HG03558 (cell line): ENCODE measurements around the gene LILRA2.
"Not testable (repeated sequence)": the region's sequence is repeated elsewhere in the genome, so short reads cannot be mapped to it uniquely, and the experiment has no call there.

Source experiments
- ATAC-seq: cut with Tn5 transposase; IDR thresholded peaks from one replicate; pipeline ENCODE4 v1.9.1; 2021; ENCODE audit warnings: moderate number of reproducible peaks; ENCODE audit not compliant: unreplicated experiment; ENCODE audit errors: extremely low read depth

Gene LILRA2

DNA sequence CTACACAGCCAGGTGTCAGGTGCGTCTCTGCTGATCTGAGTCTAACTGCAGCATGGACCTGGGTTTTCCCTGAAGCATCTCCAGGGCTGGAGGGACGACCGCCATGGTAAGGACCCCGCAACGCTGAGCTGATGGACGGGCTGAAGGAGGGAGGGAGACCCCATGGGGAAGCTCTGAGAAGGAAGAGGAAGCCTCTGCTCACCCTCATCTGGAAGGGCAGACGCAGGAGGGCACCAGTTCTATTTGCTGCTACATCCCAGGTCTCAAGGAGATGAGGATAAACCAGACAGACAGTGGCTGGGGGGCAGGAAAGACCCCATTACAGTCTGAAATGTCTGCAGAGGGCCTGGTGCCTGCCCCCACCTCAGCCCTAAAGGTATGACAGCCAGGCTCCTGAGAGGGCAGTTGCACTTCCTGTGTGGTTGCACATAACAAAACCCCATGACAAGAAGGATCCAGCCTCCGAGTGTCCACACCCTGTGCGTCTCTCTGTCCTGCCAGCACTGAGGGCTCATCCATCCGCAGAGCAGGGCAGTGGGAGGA is at the start of gene LILRA2:
Gene LILRA2 (plus strand): TSS at position 461 of the 543 bp plus-strand sequence. CDS start 89 bp downstream, outside the sequence.
- no peak for ATAC-seq

DNA sequence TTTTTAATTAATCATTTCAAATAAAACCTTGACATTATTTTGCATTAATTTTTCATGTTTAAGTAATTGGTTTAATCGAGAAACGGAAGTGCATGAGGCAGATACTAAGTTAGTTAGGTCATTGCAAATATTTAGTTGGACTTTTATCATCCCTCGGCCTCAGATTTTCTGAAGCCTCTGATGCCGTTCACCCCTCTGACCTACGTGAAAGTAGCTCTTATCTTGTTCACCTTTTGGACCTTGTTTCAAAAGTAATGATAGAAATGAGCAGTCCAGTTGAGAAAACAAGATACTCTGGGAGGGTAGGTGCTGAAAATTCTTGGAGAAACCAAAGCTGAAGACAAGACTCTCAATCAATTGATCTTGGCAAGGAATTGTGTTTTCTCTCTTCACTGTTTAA is 48.0 kb upstream of the LILRA2 start:
- no peak for ATAC-seq

DNA sequence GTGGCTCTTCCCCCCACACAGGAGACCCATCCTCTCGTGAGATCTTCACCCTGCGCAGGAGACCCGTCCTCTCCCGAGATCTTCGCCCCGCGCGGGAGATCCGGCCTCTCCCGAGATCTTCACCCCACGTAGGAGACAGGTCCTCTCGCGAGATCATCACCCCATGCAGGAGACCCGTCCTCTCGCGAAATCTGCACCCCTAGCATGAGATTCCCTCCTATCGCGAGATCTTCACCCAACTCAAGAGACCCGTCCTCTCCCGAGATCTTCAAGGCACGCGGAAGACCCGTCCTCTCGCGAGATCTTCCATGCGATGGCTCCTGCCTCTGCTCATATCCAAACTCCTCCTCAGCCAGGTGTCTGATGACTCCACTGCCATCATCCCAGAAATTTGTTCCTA is 46.6 kb upstream of the LILRA2 start:
- ATAC-seq, result no peak

DNA sequence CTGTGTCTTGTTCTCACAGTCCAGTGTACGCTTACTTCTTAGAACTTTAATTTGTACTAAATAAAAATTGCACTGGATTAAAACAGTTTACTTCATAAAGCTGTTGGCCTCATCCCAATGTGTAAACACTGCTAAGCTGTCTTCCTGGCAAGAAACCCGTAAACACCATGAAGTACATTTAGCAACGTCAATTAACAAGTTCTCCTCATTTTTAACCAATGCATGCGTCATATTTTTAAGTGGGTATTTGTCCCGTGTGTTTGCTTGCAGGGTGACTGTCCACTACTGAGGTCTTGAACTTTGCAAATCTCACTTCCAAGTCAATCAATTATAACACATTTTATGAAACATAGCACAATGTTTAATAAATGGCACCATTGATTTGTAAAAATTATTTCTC is 42.7 kb upstream of the LILRA2 start:
- no peak for ATAC-seq

DNA sequence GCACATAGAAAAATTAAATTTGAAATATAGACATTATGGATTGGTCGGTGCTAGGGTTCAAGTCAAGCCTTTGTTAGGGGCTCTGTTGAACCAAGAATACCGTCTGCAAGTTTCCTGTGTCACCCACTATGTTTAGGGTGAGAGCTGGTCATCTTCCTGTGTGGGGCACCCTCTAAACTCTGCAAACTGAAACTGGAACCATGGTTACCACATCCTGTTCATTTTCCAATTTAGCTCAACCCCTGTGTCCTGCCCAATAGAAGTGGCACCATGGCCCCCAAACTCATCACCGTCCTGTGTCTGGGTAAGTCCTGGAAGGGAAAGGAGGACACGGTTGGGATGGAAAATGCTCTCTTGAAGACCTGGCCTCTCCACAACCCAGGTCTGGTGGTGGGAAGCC is 41.1 kb upstream of the LILRA2 start:
- ATAC-seq, result no peak

DNA sequence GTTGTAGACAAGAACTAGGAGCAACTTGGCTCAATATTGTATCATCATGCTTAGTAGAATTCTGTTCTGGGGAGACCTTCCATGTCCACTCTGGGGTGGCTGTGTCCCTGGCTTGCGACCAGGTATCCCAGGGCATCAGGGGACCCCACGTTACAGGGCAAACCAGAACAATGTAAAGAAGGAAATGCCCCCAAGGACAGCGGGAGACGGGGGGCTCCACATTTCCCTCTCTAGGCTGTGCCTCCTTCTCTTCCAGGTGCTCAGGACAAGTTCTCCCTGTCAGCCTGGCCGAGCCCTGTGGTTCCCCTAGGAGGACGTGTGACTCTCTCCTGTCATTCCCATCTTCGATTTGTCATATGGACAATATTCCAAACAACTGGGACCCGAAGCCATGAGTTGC is 40.1 kb upstream of the LILRA2 start:
- ATAC-seq, result no peak

DNA sequence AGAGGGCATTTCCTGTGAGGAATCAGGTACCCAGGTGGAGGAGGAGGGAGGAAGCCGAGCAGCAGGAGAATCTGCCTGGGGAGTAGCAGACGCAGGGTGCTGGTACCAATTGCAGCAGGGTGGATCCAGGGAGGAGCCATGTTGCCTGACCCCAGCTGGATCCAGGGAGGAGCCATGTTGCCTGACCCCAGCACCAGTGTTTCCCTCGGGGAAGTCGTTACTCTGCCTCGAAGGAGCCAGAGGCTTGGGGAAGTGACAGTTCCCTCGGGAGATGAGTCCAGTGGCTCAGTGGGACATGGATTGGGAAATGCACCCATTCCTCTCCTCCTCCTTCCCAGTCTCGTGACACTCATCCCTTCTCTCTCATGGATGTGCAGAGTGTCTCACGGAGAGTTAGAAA is 39.4 kb upstream of the LILRA2 start:
- no peak for ATAC-seq

DNA sequence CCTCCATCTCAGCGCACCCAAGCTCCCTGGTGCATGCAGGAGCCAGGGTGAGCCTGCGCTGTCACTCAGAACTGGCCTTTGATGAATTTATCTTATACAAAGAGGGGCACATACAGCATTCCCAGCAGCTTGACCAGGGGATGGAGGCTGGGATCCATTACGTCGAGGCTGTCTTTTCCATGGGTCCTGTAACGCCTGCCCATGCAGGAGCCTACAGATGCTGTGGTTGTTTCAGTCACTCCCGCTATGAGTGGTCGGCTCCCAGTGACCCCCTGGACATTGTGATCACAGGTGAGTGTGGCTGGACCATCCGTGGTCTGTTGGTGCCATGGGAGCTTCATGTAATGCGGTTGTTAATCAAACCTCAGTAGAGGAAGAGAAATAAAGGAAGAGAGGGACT is 38.0 kb upstream of the LILRA2 start:
- no peak for ATAC-seq

DNA sequence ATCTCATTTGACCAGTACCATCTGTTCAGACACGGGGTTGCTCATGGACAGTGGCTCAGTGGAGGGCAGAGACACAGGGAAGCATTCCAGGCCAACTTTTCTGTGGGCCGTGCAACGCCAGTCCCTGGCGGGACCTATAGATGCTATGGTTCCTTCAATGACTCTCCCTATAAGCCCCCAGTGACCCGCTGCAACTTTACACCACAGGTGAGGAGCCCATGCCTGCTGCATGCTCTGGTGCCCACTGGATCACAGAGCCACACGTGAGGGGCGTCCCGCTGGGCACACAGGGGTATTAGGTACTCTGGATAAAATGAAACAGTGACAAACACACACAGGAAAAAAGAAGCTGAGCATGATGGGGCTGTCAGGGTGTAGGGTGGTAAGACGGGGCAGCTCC is 36.6 kb upstream of the LILRA2 start:
- ATAC-seq, result no peak

DNA sequence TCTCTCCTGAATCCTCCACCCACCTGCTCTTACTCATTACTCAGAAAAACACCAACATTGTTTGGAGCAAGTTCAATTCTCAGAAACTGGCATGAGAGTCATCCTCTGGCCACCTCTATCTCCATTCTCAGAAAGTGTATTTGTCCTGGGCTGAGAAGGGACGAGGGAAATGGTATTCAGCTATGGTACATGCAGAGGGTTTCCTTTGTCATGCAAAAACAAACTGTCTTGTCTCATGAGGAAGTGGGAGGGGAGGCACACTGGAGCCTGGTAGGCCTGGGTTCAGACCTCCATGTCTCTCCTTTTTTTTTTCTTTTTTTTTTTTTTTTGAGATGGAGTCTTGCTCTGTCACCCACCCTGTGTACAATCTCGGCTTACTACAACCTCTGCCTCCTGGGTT is 31.9 kb upstream of the LILRA2 start:
- no peak for ATAC-seq

DNA sequence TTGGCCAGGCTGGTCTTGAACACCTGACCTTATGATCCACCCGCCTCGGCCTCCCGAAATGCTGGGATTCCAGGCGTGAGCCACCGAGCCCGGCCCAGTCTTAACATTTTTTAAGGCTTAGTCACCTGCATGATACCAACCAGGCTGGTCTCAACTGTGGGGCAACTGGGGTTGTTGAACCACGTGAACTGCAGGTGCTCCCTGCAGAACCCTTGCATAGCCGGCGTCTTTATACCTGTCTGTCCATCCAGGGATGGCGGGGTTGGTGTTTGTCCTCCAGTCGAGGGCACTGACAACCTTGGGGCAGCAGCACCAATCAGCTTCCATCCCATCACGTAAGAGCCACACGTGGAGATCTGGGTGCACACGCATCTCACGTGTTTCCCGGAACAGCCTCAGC is 24.8 kb upstream of the LILRA2 start:
- ATAC-seq, result no peak

DNA sequence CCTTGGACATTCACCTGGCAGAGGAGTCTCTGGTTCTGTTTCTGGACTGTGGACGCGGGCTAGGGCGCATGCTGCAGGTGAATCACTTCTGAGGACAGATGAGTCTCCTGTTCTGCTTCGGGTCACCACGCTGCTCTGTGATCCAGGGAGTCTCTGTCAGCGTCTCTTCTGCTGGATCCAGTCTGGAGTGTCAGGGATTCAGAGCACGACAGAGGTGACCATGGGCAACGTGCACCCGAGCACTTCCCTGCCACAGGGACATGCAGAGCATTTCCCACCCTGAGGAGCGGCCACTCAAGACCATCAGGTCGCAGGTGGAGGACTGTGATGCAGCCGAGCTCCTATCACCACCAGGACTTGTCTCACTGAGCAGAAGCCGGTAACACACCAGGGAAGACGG is 24.4 kb upstream of the LILRA2 start:
- no peak for ATAC-seq

DNA sequence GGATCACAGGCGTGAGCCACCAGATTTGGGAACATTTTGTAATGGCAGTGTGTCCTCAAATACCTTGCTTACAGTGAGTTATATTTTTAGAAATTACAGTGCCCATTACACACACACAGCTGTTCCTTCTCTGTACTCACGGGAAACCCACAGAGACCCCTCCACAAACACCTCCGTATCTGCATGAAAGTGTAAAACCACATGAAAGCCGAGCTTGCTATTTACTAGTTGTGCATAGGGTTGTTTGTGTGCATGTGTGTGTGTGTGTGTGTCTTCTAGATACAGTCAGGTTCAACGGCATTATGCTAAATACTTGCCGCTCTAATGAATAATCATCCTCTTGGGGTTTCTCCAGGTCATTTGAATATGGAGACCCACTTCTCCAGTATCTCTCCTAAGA is 22.3 kb upstream of the LILRA2 start:
- ATAC-seq, result no peak

DNA sequence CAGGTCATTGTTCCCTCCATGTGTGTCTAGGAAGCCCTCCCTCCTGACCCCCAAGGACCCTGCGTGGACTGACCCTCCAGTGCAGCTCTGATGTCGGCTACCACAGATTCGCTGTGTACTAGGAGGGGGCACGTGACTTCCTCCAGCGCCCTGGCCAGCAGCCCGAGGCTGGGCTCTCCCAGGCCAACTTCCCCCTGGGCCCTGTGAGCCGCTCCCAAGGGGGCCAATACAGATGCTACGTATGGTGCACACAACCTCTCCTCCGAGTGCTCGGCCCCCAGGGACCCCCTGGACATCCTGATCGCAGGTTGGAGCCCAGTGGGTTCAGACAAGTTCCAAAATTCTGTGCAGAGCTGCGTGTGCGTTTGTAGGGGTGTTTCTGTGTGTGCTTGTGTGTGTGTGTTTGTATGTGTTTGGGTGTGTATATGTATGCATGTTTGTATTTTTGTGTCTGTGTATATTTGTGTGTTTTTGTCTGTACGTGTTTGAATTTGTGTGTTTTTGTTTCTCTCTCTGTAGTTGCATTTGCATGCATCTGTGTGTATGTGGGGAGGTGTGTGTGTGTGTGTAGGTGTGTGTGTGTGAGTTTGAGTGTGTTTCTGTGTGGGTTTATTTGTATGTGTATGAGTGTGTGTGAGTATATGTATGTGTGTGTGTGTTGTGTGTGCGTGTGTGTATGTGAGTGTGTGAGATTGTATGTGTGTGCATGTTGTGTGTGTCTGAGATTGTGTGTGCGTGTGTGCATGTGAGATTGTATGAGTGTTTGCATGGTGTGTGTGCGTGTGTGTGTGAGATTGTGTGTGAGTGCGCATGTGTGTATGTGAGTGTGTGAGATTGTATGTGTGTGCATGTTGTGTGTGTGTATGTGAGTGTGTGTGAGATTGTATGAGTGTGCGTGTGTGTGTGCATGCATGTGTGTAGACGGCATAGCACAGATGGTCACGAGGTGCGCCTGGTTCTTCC is 21.4 kb upstream of the LILRA2 start:
- ATAC-seq, result no peak

DNA sequence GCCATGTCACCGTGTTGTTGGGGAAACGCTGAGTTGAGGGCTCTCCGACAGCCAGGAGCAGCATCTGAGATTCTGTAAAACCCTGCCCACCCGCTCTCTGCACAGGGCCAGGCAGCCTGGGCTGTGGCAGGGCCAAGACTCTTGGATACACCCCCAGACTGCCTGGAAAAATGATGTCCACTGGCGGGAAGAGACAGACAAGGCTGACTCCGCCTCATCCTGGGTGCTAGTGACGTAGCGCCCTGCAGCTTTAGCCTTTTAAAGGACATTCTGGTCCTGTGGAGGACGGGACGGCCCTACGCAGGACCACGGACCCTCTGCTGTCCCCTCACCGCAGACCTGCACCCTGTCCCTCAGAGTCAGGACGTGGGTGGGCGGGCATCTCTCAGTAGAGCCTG is 20.7 kb upstream of the LILRA2 start:
- ATAC-seq, result no peak

DNA sequence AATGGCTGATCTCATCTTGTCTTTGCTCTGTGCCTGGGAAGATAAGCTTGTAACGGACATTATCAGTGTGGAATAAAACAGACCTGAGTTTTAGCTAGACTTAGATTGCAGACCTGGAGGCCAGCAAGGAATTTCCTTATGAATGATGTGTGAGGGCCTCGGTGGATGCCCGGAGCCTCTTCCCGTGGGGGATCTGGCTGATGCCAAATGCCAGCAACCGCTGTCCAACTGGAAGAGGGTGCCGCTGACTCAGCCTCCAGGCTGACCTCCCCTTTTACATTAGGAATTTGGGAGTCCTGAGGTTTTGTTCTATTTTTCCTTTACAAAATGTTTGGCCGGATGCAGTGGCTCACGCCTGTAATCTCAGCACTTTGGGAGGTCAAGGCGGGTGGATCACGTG is 19.6 kb upstream of the LILRA2 start:
- no peak for ATAC-seq

DNA sequence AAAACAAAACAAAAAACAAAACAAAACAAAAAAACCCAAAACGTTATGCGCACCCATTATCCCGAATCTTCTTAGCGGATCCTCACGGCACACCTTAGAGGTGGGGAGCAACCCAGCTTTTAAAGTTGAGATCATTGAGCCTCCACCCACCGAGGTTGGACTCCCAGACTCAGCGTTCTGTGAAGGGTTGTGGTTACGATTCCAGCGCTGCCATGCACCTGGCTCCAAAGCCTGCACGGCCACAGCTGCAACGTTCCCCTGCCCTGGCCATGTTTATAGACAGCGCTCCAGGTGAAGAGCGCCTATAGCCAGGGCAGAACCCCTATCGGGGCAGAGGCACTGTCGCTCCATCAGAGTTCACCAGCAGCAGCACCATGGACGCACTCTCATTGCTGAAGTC is 18.7 kb upstream of the LILRA2 start:
- ATAC-seq, result no peak

DNA sequence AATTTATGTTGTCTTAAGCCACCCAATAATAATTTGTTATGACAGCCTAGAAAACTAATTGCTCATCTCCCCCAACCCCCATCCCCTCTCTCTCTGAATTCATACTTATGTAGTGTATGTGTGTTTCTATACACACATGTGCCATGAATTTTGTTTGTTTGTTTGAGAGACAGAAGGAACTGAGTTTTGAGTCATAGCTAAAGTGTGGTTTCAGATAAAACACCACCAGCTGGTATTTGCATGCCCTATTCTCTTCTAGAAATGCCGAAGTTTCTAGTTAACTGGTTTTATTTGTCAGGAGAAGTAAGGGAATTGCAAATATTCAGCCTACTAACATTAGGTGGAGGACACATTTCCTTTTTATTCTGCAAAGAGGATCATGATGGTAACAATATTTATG is 17.4 kb upstream of the LILRA2 start:
- ATAC-seq, result no peak

DNA sequence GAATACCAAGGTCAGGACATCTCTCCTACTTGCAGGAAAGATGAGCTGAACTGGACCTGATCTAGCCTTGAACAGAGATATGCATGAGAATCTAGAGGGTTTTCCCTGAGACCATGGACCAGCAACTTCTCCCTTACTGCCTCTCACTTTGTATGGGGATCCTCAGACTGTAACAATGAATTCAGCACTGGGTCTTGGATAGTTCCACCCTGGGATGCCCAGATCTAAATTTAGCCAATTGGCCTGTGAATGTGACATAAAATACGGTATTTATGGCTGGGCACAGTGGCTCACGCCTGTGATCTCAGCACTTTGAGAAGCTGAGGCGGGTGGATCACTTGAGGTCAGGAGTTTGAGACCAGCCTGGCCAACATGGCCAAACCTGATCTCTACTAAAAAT is 15.3 kb upstream of the LILRA2 start:
- no peak for ATAC-seq

DNA sequence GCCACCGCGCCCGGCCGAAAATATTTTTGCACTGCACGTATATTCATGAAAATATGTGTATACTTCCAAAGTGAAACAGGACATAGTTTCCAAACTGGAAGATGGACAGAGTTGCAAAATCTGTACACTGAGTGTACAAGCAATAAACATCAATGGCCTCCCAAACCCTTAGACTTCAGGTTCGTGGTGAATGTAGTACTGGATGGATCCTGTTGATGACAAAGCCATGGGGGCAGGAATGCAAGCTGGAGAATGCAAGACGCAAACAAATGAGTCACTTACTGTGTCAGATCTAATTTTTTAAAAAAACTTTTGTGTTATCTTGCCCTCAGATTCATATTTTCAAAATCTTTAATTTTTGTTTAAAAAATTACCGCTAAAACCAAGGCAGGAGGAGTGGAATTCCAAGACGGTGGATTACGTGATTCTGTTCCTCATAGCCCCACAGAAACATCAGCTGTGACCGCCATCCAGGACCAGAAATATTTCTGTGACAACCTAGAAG is 12.7 kb upstream of the LILRA2 start:
- no peak for ATAC-seq

DNA sequence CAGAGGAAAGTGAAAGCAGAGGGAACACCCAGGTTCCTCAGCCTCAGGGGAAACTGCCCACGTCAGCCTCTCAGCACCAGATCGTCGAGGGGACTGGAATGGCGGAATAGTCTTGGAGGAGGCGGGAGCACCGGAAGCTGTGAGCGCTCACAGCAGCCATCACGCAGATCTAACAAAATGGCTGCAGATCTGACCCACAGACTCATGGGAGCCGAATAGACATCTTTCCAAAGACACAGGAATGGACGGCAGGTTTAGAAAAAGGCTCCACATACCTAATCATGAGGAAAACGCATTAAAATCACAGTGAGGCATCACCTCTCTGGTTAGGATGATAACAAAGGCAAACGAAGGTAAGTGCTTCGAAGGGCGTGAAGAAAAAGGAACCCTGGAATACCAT is 11.8 kb upstream of the LILRA2 start:
- no peak for ATAC-seq

DNA sequence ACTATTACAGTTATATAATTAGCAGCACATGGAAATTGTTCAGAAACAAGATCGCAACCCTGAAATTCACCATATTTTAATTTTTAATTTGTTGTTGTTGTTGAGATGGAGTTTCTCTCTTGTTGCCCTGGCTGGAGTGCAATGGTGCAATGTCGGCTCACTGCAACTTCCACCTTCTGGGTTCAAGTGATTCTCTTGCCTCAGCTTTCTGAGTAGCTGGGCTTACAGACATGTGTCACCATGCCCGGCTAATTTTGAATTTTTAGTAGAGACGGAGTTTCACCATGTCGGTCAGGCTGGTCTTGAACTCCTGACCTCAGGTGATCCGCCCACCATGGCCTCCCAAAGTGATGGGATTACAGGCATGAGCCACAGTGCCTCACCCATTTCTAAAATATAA is 10.4 kb upstream of the LILRA2 start:
- ATAC-seq, result not testable (repeated sequence)
